ENCODE measurements around the gene SUSD3.

DNA sequence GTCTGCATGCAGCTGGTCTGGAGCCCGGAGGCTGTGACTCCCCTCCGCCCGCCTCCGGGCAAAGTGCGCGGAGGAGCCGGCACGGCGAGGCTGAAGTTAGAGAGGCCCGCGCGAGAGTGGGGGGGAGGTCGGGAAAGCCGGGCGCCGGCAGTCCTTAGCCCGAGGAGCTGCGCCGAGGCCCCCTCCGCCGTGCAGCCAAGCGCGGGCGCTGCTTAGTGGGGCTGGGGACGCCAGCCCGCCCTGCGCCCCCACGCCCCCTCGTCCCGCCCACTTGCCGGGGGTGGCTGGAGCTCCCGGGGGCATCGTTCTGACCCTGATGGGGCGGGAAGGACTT is 75.1 kb downstream of the SUSD3 start:
- TF ChIP-seq, protein P1, sequence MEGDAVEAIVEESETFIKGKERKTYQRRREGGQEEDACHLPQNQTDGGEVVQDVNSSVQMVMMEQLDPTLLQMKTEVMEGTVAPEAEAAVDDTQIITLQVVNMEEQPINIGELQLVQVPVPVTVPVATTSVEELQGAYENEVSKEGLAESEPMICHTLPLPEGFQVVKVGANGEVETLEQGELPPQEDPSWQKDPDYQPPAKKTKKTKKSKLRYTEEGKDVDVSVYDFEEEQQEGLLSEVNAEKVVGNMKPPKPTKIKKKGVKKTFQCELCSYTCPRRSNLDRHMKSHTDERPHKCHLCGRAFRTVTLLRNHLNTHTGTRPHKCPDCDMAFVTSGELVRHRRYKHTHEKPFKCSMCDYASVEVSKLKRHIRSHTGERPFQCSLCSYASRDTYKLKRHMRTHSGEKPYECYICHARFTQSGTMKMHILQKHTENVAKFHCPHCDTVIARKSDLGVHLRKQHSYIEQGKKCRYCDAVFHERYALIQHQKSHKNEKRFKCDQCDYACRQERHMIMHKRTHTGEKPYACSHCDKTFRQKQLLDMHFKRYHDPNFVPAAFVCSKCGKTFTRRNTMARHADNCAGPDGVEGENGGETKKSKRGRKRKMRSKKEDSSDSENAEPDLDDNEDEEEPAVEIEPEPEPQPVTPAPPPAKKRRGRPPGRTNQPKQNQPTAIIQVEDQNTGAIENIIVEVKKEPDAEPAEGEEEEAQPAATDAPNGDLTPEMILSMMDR (conservative IDR thresholded peaks at IDR 0.05 in 1 of 2, IDR thresholded peaks at IDR 0.05 in 1 of 2; ENCODE audit: low read depth in 1 of 2, low read length in 2 of 2): no peak
- no peak for TF ChIP-seq EZH2 (IDR thresholded peaks at IDR 0.05; ENCODE audit: low read length, missing control alignments)
